HL-60 (cell line): ENCODE data around the gene RSBN1.

Experiments
- DNase-seq, 2 experiments: peaks; one replicate each; pipeline ENCODE4 v3.0.0-alpha.2; 2010 to 2020; ENCODE audit warnings: low read depth in 1 of 2, low spot score in 1 of 2
- H3K27ac ChIP-seq: fragments of 250-450 bp; sonication (Bioruptor Pico); replicated peaks from 2 replicates; pipeline ENCODE4 v1.5.1; 2020; ENCODE audit warnings: mild to moderate bottlenecking, moderate library complexity
- H3K27me3 ChIP-seq: fragments of 250-450 bp; sonication (Bioruptor Pico); 2 replicates; pipeline ENCODE4 v1.5.1; 2021; ENCODE audit warnings: mild to moderate bottlenecking, moderate library complexity; ENCODE audit not compliant: insufficient read depth, poor library complexity, severe bottlenecking
- H3K4me3 ChIP-seq: replicated peaks from 2 replicates; pipeline ENCODE4 v1.5.1; 2011; ENCODE audit warnings: mild to moderate bottlenecking, control low read depth, low read length; ENCODE audit not compliant: insufficient read depth
- GABPA ChIP-seq: IDR thresholded peaks from 2 replicates; pipeline ENCODE4 v1.6.1; 2012; ENCODE audit warnings: low read depth
- POLR2AphosphoS5 ChIP-seq: IDR thresholded peaks from 2 replicates; pipeline ENCODE4 v1.6.1; 2012; ENCODE audit warnings: low read depth
- SPI1 ChIP-seq: IDR thresholded peaks from 2 replicates; pipeline ENCODE4 v1.6.1; 2012; ENCODE audit warnings: low read depth, mild to moderate bottlenecking, borderline replicate concordance
- TF ChIP-seq, protein P1 (sequence below): IDR thresholded peaks from 2 replicates; pipeline ENCODE4 v1.6.1; 2012; ENCODE audit warnings: low read depth; ENCODE audit not compliant: insufficient replicate concordance
- TF ChIP-seq, protein P2 (sequence below): IDR thresholded peaks from one replicate; pipeline ENCODE4 v1.5.1; 2011; ENCODE audit warnings: low read length, control low read depth, inconsistent platforms; ENCODE audit not compliant: insufficient read depth

The RSBN1 gene

DNA sequence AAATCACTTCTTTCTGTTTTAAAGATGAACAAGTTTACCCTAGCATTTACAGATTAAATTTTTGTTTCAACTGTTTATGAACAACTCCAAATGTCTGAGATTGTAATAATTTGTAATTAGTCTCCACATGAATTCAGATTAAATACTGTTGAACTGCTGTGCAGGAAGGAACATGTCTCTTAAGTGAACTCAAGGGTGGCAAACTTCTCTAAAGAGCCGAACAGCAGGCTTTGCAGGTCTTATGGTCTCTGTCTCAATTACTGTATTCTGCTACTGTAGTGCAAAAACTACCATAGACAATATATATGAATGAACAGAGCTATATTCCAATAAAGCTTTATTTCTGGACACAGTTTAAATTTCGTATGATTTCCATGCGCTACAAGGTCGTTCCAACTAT is 6.6 kb downstream of the RSBN1 start:
- DNase-seq: no peak
- Histone ChIP-seq H3K27me3 (no peaks in the 10 kb centered on the region), H3K4me3 (no peak overlapping the region), H3K27ac (no peak overlapping the region)
- TF ChIP-seq POLR2AphosphoS5: no peak
- no peak for TF ChIP-seq GABPA
- no peak for TF ChIP-seq SPI1
- TF ChIP-seq, protein P1, sequence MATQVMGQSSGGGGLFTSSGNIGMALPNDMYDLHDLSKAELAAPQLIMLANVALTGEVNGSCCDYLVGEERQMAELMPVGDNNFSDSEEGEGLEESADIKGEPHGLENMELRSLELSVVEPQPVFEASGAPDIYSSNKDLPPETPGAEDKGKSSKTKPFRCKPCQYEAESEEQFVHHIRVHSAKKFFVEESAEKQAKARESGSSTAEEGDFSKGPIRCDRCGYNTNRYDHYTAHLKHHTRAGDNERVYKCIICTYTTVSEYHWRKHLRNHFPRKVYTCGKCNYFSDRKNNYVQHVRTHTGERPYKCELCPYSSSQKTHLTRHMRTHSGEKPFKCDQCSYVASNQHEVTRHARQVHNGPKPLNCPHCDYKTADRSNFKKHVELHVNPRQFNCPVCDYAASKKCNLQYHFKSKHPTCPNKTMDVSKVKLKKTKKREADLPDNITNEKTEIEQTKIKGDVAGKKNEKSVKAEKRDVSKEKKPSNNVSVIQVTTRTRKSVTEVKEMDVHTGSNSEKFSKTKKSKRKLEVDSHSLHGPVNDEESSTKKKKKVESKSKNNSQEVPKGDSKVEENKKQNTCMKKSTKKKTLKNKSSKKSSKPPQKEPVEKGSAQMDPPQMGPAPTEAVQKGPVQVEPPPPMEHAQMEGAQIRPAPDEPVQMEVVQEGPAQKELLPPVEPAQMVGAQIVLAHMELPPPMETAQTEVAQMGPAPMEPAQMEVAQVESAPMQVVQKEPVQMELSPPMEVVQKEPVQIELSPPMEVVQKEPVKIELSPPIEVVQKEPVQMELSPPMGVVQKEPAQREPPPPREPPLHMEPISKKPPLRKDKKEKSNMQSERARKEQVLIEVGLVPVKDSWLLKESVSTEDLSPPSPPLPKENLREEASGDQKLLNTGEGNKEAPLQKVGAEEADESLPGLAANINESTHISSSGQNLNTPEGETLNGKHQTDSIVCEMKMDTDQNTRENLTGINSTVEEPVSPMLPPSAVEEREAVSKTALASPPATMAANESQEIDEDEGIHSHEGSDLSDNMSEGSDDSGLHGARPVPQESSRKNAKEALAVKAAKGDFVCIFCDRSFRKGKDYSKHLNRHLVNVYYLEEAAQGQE: no peak
- TF ChIP-seq, protein P2, sequence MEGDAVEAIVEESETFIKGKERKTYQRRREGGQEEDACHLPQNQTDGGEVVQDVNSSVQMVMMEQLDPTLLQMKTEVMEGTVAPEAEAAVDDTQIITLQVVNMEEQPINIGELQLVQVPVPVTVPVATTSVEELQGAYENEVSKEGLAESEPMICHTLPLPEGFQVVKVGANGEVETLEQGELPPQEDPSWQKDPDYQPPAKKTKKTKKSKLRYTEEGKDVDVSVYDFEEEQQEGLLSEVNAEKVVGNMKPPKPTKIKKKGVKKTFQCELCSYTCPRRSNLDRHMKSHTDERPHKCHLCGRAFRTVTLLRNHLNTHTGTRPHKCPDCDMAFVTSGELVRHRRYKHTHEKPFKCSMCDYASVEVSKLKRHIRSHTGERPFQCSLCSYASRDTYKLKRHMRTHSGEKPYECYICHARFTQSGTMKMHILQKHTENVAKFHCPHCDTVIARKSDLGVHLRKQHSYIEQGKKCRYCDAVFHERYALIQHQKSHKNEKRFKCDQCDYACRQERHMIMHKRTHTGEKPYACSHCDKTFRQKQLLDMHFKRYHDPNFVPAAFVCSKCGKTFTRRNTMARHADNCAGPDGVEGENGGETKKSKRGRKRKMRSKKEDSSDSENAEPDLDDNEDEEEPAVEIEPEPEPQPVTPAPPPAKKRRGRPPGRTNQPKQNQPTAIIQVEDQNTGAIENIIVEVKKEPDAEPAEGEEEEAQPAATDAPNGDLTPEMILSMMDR: no peak

DNA sequence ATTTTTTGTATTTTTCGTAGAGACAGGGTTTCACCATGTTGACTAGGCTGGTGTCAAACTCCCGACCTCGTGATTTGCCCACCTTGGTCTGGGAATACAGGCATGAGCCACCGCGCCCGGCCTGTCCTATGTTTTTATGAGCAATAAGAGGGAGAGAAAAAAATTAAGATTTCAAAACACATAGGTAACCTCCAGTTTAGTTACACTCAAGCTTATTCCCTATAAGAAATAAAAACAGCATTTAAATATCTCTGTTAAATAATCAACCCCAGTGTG is 7.1 kb downstream of the RSBN1 start:
- no peak overlapping the region for H3K4me3 ChIP-seq
- TF ChIP-seq, protein P1: no peak
- no peak for TF ChIP-seq POLR2AphosphoS5
- TF ChIP-seq, protein P2: no peak
- no peak for TF ChIP-seq GABPA
- no peak for DNase-seq
- no peaks in the 10 kb centered on the region for H3K27me3 ChIP-seq
- no peak overlapping the region for H3K27ac ChIP-seq

DNA sequence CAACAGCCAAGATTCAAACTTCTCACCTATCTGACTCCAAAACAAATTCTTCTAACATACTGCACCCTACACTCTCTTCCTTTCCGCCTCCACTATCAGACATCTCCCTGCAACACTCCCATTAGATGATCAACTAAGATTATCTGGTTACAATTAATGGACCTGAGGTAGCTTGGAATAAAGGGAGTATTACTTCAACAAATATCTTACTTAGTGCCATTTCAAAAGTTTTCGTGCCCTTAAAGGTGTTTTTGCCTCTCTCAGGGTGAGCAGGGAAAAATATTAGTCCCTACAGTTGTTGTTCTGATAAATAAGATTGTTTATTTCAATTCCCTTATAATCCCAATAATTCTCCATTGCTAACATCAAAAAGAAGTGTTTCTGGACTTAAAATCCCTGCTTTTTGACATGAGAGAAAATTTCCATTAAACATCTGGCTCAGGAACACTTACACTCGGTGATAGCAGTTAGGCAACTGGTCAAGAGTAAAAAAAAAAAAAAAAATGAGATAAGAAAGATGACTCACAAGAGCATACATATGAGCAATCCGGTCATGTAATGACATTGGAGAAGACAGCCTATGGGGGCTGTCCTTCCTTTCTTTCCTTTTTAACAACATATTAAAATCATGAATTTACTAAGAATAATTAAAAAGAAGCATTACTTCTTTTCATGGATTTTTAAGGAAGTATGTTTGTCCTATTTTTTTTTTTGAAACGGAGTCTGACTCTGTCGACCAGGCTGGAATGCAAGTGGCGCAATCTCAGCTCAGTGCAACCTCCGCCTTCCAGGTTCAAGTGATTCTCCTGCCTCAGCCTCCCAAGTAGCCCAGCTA is 7.6 kb downstream of the RSBN1 start:
- H3K27ac ChIP-seq: no peak overlapping the region
- H3K4me3 ChIP-seq: no peak overlapping the region
- peak in 1 of 2 experiments; percentile 61 for DNase-seq
- TF ChIP-seq SPI1 (no peak), POLR2AphosphoS5 (no peak), GABPA (no peak)
- TF ChIP-seq, protein P1: no peak
- TF ChIP-seq, protein P2: no peak
- no peaks in the 10 kb centered on the region for H3K27me3 ChIP-seq
